Activated T-helper 1 cell treated with anti-CD3 and anti-CD28 coated beads, Interleukin-12 subunit alpha, Interleukin-12 subunit beta, Interleukin-2, Interleukin-4 antibody, amounts not matched to agents 30 ng/mL and 10 ng/mL and 1 ng/mL, durations not matched to agents 14 hours and 24 hours and 36 hours (primary cell): ENCODE measurements around the gene TMBIM4. TPM values are rescaled to one million over a fixed set of nuclear protein-coding genes. Genes with fewer than 3 reads are reported as not detected.
A peak's percentile ranks its signal among the peaks of the same experiment; 100 is the strongest.

Experiments
- DNase-seq: peaks from one replicate; pipeline ENCODE4 v3.0.0; 2021; ENCODE audit warnings: low spot score
- H3K27ac Mint-ChIP-seq: one replicate; pipeline ENCODE4 v1.8.0; 2021; ENCODE audit warnings: mild to moderate bottlenecking, mixed read lengths
- H3K27me3 Mint-ChIP-seq: one replicate; pipeline ENCODE4 v1.8.0; 2022; ENCODE audit warnings: mild to moderate bottlenecking, moderate library complexity, mixed read lengths; ENCODE audit not compliant: insufficient read depth
- H3K36me3 Mint-ChIP-seq: one replicate; pipeline ENCODE4 v1.8.0; 2021; ENCODE audit warnings: low read depth, mixed read lengths
- H3K4me1 Mint-ChIP-seq: one replicate; pipeline ENCODE4 v1.8.0; 2021; ENCODE audit warnings: low read depth, mixed read lengths
- H3K4me3 Mint-ChIP-seq: one replicate; pipeline ENCODE4 v1.8.0; 2021; ENCODE audit warnings: mild to moderate bottlenecking, moderate library complexity, mixed read lengths
- H3K9me3 Mint-ChIP-seq: one replicate; pipeline ENCODE4 v1.8.0; 2021; ENCODE audit warnings: mixed read lengths
- intact Hi-C: fragments of 100-400 bp; cut with micrococcal nuclease; formaldehyde crosslinking; loops from one replicate; pipeline ENCODE4 v1.15.1; 2024
- total RNA-seq: library from RNA; stranded (reverse); gene quantifications from 2 replicates; pipeline ENCODE4 v1.2.3, GENCODE V29; 2022

Gene TMBIM4
- total RNA-seq, 1 donor from 2014 or later: 61.9 TPM

GRCh38 chr12:66149702-66150398 lies 19.9 kb downstream of the TMBIM4 start:
- Mint-ChIP-seq H3K27ac (no peak overlapping the region), H3K27me3 (no peaks in the 10 kb centered on the region), H3K36me3 (peaks cover 23% of the 10 kb centered on the region), H3K4me1 (peaks cover 28% of the 10 kb centered on the region), H3K9me3 (no peaks in the 10 kb centered on the region), H3K4me3 (no peak overlapping the region)
- DNase-seq: no peak
- intact Hi-C loops: no loop called here

- Mint-ChIP-seq H3K9me3 (peaks cover 17% of the 10 kb centered on the region), H3K36me3 (peaks cover 54% of the 10 kb centered on the region), H3K27me3 (no peaks in the 10 kb centered on the region), H3K4me3 (no peak overlapping the region), H3K27ac (peak overlapping the region; percentile 58), H3K4me1 (peaks cover 21% of the 10 kb centered on the region)
- intact Hi-C loops: loop anchor here (1.0 kb wide), 2 partner anchors 264 to 549 kb away; no protein-coding TSS in a partner anchor
- DNase-seq: no peak
Measured at GRCh38 chr12:66144791-66145754, 24.7 kb downstream of the TMBIM4 start.

DNA sequence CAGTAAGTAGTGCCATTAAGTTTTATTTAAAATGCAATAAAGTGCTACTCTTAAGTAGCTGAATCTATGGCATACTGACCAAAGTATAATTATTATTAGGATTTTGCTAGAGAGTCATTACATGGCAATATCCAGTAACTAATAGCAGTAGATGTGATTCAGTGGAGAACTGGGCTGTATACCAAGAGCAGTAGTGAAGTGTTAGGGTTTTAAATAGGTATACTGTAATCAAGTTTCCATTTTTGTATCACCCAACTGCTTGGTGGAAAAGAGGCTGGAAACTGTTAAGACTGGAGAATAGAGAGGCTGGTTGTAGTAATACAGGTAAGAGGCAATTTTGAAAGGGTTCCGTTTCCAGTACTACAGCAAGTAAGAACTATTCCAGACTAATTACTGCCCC lies 25.9 kb downstream of the TMBIM4 start:
- no peak overlapping the region for H3K27ac Mint-ChIP-seq
- intact Hi-C loops: no loop called here

DNA sequence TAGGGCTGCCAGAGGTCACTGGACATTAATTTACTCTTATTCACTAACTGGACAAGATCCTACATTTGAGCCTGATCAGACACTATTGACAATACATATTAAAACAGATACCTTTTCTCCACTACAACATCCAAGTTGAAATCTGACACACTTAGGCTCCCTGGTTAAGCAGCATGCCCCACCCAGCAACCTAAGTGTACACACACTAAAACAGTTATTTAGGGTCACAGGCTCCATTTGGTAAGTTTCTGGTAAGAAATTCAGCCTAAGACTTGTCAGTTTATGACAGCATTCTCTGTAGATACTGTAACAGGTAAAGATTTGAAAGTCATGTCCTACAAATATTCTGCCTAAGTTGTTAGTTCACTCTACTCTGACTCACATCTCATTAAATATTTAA lies 27.0 kb downstream of the TMBIM4 start:
- intact Hi-C loops: no loop called here
- H3K4me1 Mint-ChIP-seq: peaks cover 18% of the 10 kb centered on the region
- no peaks in the 10 kb centered on the region for H3K27me3 Mint-ChIP-seq
- no peak overlapping the region for H3K4me3 Mint-ChIP-seq
- H3K9me3 Mint-ChIP-seq: peaks cover 27% of the 10 kb centered on the region
- DNase-seq: no peak
- peaks cover 60% of the 10 kb centered on the region for H3K36me3 Mint-ChIP-seq
- H3K27ac Mint-ChIP-seq: no peak overlapping the region

More for the DNA sequence above, 25.9 kb downstream of the TMBIM4 start:
- Mint-ChIP-seq H3K4me3 (no peak overlapping the region), H3K4me1 (peaks cover 18% of the 10 kb centered on the region), H3K9me3 (peaks cover 27% of the 10 kb centered on the region), H3K27me3 (no peaks in the 10 kb centered on the region), H3K36me3 (peaks cover 62% of the 10 kb centered on the region)
- DNase-seq: no peak

GRCh38 chr12:66141299-66141698 lies 28.5 kb downstream of the TMBIM4 start:
- H3K36me3 Mint-ChIP-seq: peaks cover 70% of the 10 kb centered on the region
- no peaks in the 10 kb centered on the region for H3K27me3 Mint-ChIP-seq
- intact Hi-C loops: no loop called here
- H3K9me3 Mint-ChIP-seq: peaks cover 27% of the 10 kb centered on the region
- H3K27ac Mint-ChIP-seq: no peak overlapping the region
- peaks cover 18% of the 10 kb centered on the region for H3K4me1 Mint-ChIP-seq
- no peak for DNase-seq
- no peak overlapping the region for H3K4me3 Mint-ChIP-seq

DNA sequence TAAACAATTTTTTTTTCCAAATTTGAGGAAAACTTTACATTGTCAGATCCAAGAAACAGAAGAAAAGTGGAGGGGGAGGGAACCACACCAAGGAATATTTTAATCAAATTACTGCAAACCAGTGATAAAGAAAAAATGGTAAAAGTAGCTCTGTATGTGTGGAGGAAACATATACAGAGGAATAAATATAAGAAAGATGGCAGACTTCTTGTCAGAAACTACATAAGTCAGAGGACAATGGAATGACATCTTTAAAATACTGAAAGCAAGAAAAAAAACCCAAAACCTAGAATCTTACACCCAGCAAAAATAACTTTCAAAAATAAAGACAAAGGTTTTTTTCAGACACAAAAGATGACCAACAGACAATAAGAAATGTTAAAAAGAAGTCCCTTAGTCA lies 29.1 kb downstream of the TMBIM4 start:
- Mint-ChIP-seq H3K9me3 (peaks cover 27% of the 10 kb centered on the region), H3K4me3 (no peak overlapping the region), H3K36me3 (peaks cover 71% of the 10 kb centered on the region), H3K27me3 (no peaks in the 10 kb centered on the region), H3K27ac (no peak overlapping the region), H3K4me1 (peaks cover 13% of the 10 kb centered on the region)
- intact Hi-C loops: no loop called here
- no peak for DNase-seq

DNA sequence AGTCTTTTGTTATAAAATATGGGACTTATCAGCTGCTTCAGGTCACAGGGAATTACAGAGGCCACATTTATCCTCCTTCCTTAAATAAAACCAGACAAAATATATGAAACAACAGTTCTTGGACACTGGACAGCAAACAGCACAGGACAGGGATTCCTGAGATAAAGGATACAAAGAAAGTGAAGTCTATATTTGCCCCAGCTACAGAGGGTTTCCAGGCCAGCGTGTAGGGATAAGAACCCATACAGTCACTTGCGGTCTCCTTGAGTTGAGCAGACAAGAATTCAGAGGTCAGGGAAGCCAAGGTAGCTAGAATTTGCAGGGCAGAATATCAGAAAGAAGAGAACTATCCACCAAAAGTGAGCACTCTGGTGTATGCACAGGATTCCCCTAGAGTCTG lies 30.5 kb downstream of the TMBIM4 start:
- H3K36me3 Mint-ChIP-seq: peaks cover 64% of the 10 kb centered on the region
- no peak overlapping the region for H3K27ac Mint-ChIP-seq
- intact Hi-C loops: no loop called here
- H3K27me3 Mint-ChIP-seq: no peaks in the 10 kb centered on the region
- DNase-seq: no peak
- no peaks in the 10 kb centered on the region for H3K4me1 Mint-ChIP-seq
- peaks cover 27% of the 10 kb centered on the region for H3K9me3 Mint-ChIP-seq
- no peak overlapping the region for H3K4me3 Mint-ChIP-seq

DNA sequence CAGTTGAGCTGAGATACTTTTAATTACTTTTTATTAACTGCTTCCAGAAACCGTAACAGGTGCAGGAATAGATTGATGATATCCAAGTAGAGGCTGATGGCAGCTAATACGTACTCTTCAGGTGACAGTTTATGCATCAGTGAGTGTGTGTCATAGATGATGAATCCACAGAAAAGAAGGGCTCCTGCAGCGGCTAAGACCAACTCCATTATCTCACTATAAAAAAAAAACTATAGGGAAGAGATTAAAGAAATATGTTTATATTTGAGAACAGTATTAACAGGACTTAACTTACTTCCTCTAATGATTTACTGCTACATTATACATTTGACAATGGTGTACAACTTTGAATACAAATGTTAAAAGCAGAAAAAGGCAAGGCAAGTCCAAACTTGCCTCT lies 31.9 kb downstream of the TMBIM4 start:
- Mint-ChIP-seq H3K4me3 (no peak overlapping the region), H3K9me3 (peaks cover 27% of the 10 kb centered on the region), H3K4me1 (peaks cover 2% of the 10 kb centered on the region), H3K27ac (no peak overlapping the region), H3K27me3 (no peaks in the 10 kb centered on the region), H3K36me3 (peaks cover 54% of the 10 kb centered on the region)
- DNase-seq: no peak
- intact Hi-C loops: no loop called here

GRCh38 chr12:66132408-66132807 lies 37.4 kb downstream of the TMBIM4 start:
- H3K4me3 Mint-ChIP-seq: peak overlapping the region; percentile 60

DNA sequence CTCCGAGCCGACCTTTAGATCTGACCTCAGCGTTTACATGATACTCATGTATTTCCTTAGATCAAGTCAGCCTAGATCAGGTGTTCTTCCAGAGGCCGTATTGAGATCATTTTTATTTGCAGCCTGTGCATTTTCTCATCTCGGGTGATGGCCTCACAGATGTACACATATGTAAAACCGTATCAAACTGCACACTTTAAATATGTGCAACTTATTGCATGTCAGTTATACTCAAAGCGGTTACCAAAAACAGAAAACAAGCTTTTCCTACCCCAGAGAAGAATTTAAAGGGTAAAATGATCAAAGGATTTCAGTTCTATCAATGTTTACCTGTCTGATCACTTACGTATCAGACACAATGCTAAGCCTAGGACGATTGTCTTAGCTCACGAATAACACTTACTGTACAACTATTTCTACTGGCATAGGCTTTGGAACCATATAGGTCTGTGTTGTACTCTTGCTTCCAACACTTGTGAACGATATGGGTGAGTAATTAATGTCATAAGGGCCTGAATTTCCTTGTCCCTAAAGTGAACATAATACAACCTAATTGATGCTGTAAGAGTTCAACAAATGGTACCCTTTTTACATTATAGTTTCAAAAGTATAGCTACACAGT lies 38.6 kb downstream of the TMBIM4 start:
- DNase-seq: no peak
- intact Hi-C loops: loop anchor here (2.0 kb wide), 4 partner anchors 38 to 1138 kb away; partner anchors contain the start of genes CAND1 and TMBIM4
- H3K4me1 Mint-ChIP-seq: peaks cover 57% of the 10 kb centered on the region
- no peaks in the 10 kb centered on the region for H3K27me3 Mint-ChIP-seq
- H3K9me3 Mint-ChIP-seq: no peaks in the 10 kb centered on the region
- peak overlapping the region; percentile 98 for H3K4me3 Mint-ChIP-seq
- H3K27ac Mint-ChIP-seq: peak overlapping the region; percentile 93
- peaks cover 33% of the 10 kb centered on the region for H3K36me3 Mint-ChIP-seq

More at GRCh38 chr12:66132408-66132807, 37.4 kb downstream of the TMBIM4 start:
- intact Hi-C loops: no loop called here
- Mint-ChIP-seq H3K4me1 (peaks cover 51% of the 10 kb centered on the region), H3K27me3 (no peaks in the 10 kb centered on the region), H3K9me3 (no peaks in the 10 kb centered on the region), H3K27ac (no peak overlapping the region), H3K36me3 (peaks cover 30% of the 10 kb centered on the region)
- DNase-seq: no peak

GRCh38 chr12:66130267-66131066 lies 39.3 kb downstream of the TMBIM4 start, which contains the start of gene LLPH:
TSS of gene LLPH (minus strand) at chr12:66130750. CDS start at chr12:66129106, 1,644 bp downstream.
- intact Hi-C loops: loop anchor here (1.0 to 2.0 kb wide), 7 partner anchors 38 to 1371 kb away; partner anchors contain the start of genes CAND1, GNS, HELB and LEMD3
- Mint-ChIP-seq H3K4me3 (peak within 1 kb of the TSS; percentile 98), H3K9me3 (no peaks in the 10 kb centered on the region), H3K27ac (peak within 1 kb of the TSS; percentile 93), H3K4me1 (peaks cover 57% of the 10 kb centered on the region), H3K27me3 (no peaks in the 10 kb centered on the region), H3K36me3 (peaks cover 35% of the 10 kb centered on the region)
- peak; percentile 86 for DNase-seq

DNA sequence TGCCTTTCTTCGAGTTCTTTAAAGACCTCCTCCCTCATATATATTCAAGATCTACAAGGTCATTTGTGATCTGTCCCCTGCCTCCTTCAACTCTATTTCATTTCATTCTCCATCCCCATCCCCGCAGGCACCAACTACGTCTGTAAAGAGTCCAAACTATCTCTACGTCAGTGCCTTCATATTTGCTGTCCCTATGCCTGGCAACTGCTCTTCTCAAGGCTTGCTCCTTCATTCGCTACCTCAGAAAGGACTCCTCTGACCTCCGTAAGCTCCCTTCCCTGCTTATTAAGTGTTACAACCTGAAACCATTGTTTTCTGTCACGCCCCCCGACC lies 39.9 kb downstream of the TMBIM4 start:
- H3K4me1 Mint-ChIP-seq: peaks cover 62% of the 10 kb centered on the region
- no peak for DNase-seq

More for the DNA sequence above, 39.9 kb downstream of the TMBIM4 start:
- Mint-ChIP-seq H3K4me3 (peak overlapping the region; percentile 98), H3K9me3 (no peaks in the 10 kb centered on the region), H3K36me3 (peaks cover 41% of the 10 kb centered on the region), H3K27ac (peak overlapping the region; percentile 93), H3K27me3 (no peaks in the 10 kb centered on the region)
- intact Hi-C loops: loop anchor here (1.0 to 2.0 kb wide), 7 partner anchors 39 to 1371 kb away; partner anchors contain the start of genes CAND1, GNS, HELB and LEMD3
